SK-N-SH (cell line): ENCODE measurements around the gene SP1.

Source experiments
- EP300 ChIP-seq, 2 experiments: IDR thresholded peaks; 2 replicates each; pipeline versions ENCODE4 v1.4.0 to v1.6.1; 2012; ENCODE audit warnings: borderline replicate concordance in 1 of 2, low read depth in 1 of 2, low read length in 1 of 2
- EZH2phosphoT487 ChIP-seq: fragments of 200-600 bp; sonication (generic); IDR thresholded peaks from 2 replicates; pipeline ENCODE4 v1.6.1; 2017; ENCODE audit warnings: low read depth, mixed run types, mild to moderate bottlenecking, antibody characterized with exemption, moderate library complexity, borderline replicate concordance
- JUND ChIP-seq: IDR thresholded peaks from 2 replicates; pipeline ENCODE4 v1.4.0; 2012
- POLR2AphosphoS5 ChIP-seq: IDR thresholded peaks from 2 replicates; pipeline ENCODE4 v1.6.1; 2012; ENCODE audit warnings: low read depth, low read length
- RCOR1 ChIP-seq: fragments of 150-350 bp; IDR thresholded peaks from 2 replicates; pipeline ENCODE4 v1.6.1; 2017; ENCODE audit warnings: antibody characterized with exemption, low read length
- RFX5 ChIP-seq: IDR thresholded peaks from 2 replicates; pipeline ENCODE4 v1.6.1; 2012; ENCODE audit warnings: mild to moderate bottlenecking, improper control_type of control experiment, low read length
- RXRA ChIP-seq: IDR thresholded peaks from 2 replicates; pipeline ENCODE4 v1.4.0; 2012; ENCODE audit warnings: low read depth, mild to moderate bottlenecking, borderline replicate concordance
- SIN3A ChIP-seq: IDR thresholded peaks from 2 replicates; pipeline ENCODE4 v1.6.1; 2012; ENCODE audit warnings: low read depth, mild to moderate bottlenecking, low read length, moderate library complexity, borderline replicate concordance
- TAF1 ChIP-seq: IDR thresholded peaks from 2 replicates; pipeline ENCODE4 v1.6.1; 2012; ENCODE audit warnings: low read depth, mild to moderate bottlenecking, low read length, moderate library complexity, borderline replicate concordance
- YY1 ChIP-seq: IDR thresholded peaks from 2 replicates; pipeline ENCODE4 v1.4.0; 2012; ENCODE audit warnings: low read depth, mild to moderate bottlenecking
- TF ChIP-seq, protein P1 (sequence below): fragments of 200-600 bp; sonication (generic); IDR thresholded peaks from 2 replicates; pipeline ENCODE4 v1.6.1; 2017; ENCODE audit warnings: antibody characterized with exemption, mild to moderate bottlenecking, moderate library complexity
- TF ChIP-seq, protein P2 (sequence below): IDR thresholded peaks from 2 replicates; pipeline ENCODE4 v1.4.0; 2012; ENCODE audit warnings: low read depth
- TF ChIP-seq, protein P3 (sequence below): IDR thresholded peaks from 2 replicates; pipeline ENCODE4 v1.6.1; 2012; ENCODE audit warnings: mild to moderate bottlenecking, low read depth, low read length, moderate library complexity
- TF ChIP-seq, protein P4 (sequence below): fragments of 150-350 bp; IDR thresholded peaks from 2 replicates; pipeline ENCODE4 v1.6.1; 2017; ENCODE audit warnings: antibody characterized with exemption, low read length, low read depth, borderline replicate concordance

DNA sequence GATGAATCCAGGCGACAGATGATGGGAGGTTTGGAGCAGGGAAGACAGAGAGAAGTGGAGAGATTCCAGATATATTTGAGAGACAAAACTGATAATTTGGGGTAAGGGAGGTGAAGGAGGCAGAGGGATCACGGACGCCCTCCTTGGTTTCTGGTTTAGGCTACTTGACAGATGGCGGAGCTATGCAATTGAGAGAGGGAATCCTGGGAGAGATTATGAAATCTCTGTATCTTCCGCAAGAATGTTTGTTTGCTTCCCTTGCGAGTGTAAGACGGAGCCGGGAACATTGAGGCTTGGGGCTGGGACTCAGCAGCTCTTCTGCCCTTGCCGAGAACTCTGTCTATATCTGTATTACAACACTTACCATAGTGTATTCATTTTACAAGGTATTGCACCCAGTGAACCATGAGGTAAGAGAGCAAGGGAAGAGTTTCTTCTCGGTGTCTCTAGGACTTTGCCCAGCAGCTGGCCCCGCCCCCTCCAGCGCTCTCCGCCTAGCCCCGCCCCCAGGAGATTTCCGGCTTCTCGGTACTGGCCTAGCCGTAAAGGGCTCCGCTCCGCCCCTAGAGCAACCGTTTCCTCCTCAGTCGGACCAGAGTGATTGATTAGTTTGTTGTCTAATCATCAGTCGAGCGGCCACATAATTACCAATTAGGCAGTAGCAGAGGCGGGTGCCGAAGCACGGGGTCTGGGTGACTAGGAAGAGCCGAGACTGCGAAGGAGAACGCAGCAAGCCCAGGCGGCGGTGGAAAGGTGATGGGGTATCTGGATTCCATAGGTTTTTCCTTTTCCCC lies 61.3 kb downstream of the SP1 start, which contains the start of gene PRR13:
- TF ChIP-seq, protein P1, sequence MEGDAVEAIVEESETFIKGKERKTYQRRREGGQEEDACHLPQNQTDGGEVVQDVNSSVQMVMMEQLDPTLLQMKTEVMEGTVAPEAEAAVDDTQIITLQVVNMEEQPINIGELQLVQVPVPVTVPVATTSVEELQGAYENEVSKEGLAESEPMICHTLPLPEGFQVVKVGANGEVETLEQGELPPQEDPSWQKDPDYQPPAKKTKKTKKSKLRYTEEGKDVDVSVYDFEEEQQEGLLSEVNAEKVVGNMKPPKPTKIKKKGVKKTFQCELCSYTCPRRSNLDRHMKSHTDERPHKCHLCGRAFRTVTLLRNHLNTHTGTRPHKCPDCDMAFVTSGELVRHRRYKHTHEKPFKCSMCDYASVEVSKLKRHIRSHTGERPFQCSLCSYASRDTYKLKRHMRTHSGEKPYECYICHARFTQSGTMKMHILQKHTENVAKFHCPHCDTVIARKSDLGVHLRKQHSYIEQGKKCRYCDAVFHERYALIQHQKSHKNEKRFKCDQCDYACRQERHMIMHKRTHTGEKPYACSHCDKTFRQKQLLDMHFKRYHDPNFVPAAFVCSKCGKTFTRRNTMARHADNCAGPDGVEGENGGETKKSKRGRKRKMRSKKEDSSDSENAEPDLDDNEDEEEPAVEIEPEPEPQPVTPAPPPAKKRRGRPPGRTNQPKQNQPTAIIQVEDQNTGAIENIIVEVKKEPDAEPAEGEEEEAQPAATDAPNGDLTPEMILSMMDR: no peak
- TF ChIP-seq RXRA (no peak), RFX5 (no peak), JUND (no peak), TAF1 (peak; percentile 57), YY1 (peak; percentile 75), EP300 (IDR thresholded peaks at IDR 0.05; ENCODE audit: borderline replicate concordance in 1 of 2, low read depth in 1 of 2, low read length in 1 of 2) (no peak), RCOR1 (no peak), POLR2AphosphoS5 (peak; percentile 98), SIN3A (0 out of 2 replicates have a peak, but pooled peaks have one; percentile 45), EZH2phosphoT487 (no peak)
- TF ChIP-seq, protein P2, sequence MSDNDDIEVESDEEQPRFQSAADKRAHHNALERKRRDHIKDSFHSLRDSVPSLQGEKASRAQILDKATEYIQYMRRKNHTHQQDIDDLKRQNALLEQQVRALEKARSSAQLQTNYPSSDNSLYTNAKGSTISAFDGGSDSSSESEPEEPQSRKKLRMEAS: peak; percentile 61; the same call in 1 of the 2 replicates
- TF ChIP-seq, protein P3, sequence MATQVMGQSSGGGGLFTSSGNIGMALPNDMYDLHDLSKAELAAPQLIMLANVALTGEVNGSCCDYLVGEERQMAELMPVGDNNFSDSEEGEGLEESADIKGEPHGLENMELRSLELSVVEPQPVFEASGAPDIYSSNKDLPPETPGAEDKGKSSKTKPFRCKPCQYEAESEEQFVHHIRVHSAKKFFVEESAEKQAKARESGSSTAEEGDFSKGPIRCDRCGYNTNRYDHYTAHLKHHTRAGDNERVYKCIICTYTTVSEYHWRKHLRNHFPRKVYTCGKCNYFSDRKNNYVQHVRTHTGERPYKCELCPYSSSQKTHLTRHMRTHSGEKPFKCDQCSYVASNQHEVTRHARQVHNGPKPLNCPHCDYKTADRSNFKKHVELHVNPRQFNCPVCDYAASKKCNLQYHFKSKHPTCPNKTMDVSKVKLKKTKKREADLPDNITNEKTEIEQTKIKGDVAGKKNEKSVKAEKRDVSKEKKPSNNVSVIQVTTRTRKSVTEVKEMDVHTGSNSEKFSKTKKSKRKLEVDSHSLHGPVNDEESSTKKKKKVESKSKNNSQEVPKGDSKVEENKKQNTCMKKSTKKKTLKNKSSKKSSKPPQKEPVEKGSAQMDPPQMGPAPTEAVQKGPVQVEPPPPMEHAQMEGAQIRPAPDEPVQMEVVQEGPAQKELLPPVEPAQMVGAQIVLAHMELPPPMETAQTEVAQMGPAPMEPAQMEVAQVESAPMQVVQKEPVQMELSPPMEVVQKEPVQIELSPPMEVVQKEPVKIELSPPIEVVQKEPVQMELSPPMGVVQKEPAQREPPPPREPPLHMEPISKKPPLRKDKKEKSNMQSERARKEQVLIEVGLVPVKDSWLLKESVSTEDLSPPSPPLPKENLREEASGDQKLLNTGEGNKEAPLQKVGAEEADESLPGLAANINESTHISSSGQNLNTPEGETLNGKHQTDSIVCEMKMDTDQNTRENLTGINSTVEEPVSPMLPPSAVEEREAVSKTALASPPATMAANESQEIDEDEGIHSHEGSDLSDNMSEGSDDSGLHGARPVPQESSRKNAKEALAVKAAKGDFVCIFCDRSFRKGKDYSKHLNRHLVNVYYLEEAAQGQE: no peak
- TF ChIP-seq, protein P4, sequence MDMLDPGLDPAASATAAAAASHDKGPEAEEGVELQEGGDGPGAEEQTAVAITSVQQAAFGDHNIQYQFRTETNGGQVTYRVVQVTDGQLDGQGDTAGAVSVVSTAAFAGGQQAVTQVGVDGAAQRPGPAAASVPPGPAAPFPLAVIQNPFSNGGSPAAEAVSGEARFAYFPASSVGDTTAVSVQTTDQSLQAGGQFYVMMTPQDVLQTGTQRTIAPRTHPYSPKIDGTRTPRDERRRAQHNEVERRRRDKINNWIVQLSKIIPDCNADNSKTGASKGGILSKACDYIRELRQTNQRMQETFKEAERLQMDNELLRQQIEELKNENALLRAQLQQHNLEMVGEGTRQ: no peak
